ENCODE measurements around the gene RFNG. TPM values are rescaled to one million over a fixed set of nuclear protein-coding genes. Genes with fewer than 3 reads are reported as not detected.

The RFNG gene
- total and polyA plus RNA-seq, 2 of the 13 experiments (the other 11 are each of a cell fraction or from before 2014, with no cell fraction given), result 61.4 to 64.0 TPM

GRCh38 chr17:82000803-82001570 lies 50.6 kb downstream of the RFNG start (continued):
- TF ChIP-seq NR0B2 (CRISPR knock-in tag; IDR thresholded peaks at IDR 0.05), result peak; percentile 64; the same call in 1 of the 2 replicates
- peak; percentile 48; the same call in 1 of the 2 replicates for TF ChIP-seq RERE (CRISPR knock-in tag; IDR thresholded peaks at IDR 0.05; ENCODE audit: low read depth)
- no peak; the same call in 1 of the 2 replicates for TF ChIP-seq FUBP1 (CRISPR knock-in tag; IDR thresholded peaks at IDR 0.05; ENCODE audit: borderline replicate concordance)
- TF ChIP-seq RAD21 (CRISPR knock-in tag; IDR thresholded peaks at IDR 0.05), result peak; percentile 74
- TF ChIP-seq POLR2G (IDR thresholded peaks at IDR 0.05; ENCODE audit: low read depth, low read length), result peak; percentile 75
- TF ChIP-seq PCBP2 (optimal IDR thresholded peaks at IDR 0.05; ENCODE audit: low read depth, low read length, poor library complexity, severe bottlenecking), result no peak
- TF ChIP-seq ZNF207 (IDR thresholded peaks at IDR 0.05; ENCODE audit: borderline replicate concordance), result no peak
- peak; percentile 45; the same call in 1 of the 2 replicates for TF ChIP-seq ZNF101 (CRISPR knock-in tag; IDR thresholded peaks at IDR 0.05; ENCODE audit: borderline replicate concordance, low read depth)
- 0 out of 2 replicates have a peak, but pooled peaks have one; percentile 88 for TF ChIP-seq ZBTB46 (CRISPR knock-in tag; IDR thresholded peaks at IDR 0.05; ENCODE audit: borderline replicate concordance)
- TF ChIP-seq PPARG (CRISPR knock-in tag; conservative IDR thresholded peaks at IDR 0.05), result peak; percentile 82
- peak; percentile 96; the same call in 1 of the 2 replicates for TF ChIP-seq TFAP4 (IDR thresholded peaks at IDR 0.05; ENCODE audit: borderline replicate concordance, low read depth)
- peak; percentile 86 for TF ChIP-seq MXD1 (CRISPR knock-in tag; IDR thresholded peaks at IDR 0.05)
- TF ChIP-seq ZFAT (CRISPR knock-in tag; conservative IDR thresholded peaks at IDR 0.05), result no peak
- no peak; the same call in 1 of the 2 replicates for TF ChIP-seq ATF5 (CRISPR knock-in tag; IDR thresholded peaks at IDR 0.05; ENCODE audit: low read depth)
- TF ChIP-seq NFRKB (IDR thresholded peaks at IDR 0.05), result no peak
